Activated T-cell treated with anti-CD3 and anti-CD28 coated beads, Interleukin-2, amount 50 U/mL, for 24 hours (primary cell): ENCODE measurements around the gene LRMDA.

Experiments
- DNase-seq: peaks from one replicate; pipeline ENCODE4 v3.0.0-alpha.2; 2020
- H3K27ac Mint-ChIP-seq: 2 replicates; pipeline ENCODE4 v1.8.0; 2020; ENCODE audit warnings: mild to moderate bottlenecking, mixed read lengths
- H3K27me3 Mint-ChIP-seq: 2 replicates; pipeline ENCODE4 v1.8.0; 2020; ENCODE audit warnings: mixed read lengths
- H3K36me3 Mint-ChIP-seq: 2 replicates; pipeline ENCODE4 v1.8.0; 2020; ENCODE audit warnings: low read depth, mixed read lengths
- H3K4me1 Mint-ChIP-seq: 2 replicates; pipeline ENCODE4 v1.8.0; 2020; ENCODE audit warnings: low read depth, mixed read lengths
- H3K4me3 Mint-ChIP-seq: 2 replicates; pipeline ENCODE4 v1.8.0; 2020; ENCODE audit warnings: mild to moderate bottlenecking, moderate library complexity, mixed read lengths
- H3K9me3 Mint-ChIP-seq: 2 replicates; pipeline ENCODE4 v1.8.0; 2020; ENCODE audit warnings: mixed read lengths

The LRMDA gene

GRCh38 chr10:75778665-75779064 lies 347.2 kb downstream of the LRMDA start:
- H3K27ac Mint-ChIP-seq, result no peak overlapping the region
- H3K36me3 Mint-ChIP-seq, result no peaks in the 10 kb centered on the region
- H3K9me3 Mint-ChIP-seq, result no peaks in the 10 kb centered on the region
- DNase-seq, result no peak
- H3K27me3 Mint-ChIP-seq, result peaks cover 16% of the 10 kb centered on the region
- no peak overlapping the region for H3K4me3 Mint-ChIP-seq
- peaks cover 5% of the 10 kb centered on the region for H3K4me1 Mint-ChIP-seq

GRCh38 chr10:75779276-75779675 lies 347.9 kb downstream of the LRMDA start:
- Mint-ChIP-seq H3K27me3 (peaks cover 22% of the 10 kb centered on the region), H3K4me3 (no peak overlapping the region), H3K36me3 (no peaks in the 10 kb centered on the region), H3K4me1 (peaks cover 2% of the 10 kb centered on the region), H3K9me3 (no peaks in the 10 kb centered on the region), H3K27ac (no peak overlapping the region)
- no peak for DNase-seq

GRCh38 chr10:75782463-75783248 lies 351.2 kb downstream of the LRMDA start:
- Mint-ChIP-seq H3K4me3 (no peak overlapping the region), H3K36me3 (no peaks in the 10 kb centered on the region), H3K27ac (no peak overlapping the region), H3K4me1 (no peaks in the 10 kb centered on the region), H3K9me3 (no peaks in the 10 kb centered on the region), H3K27me3 (peaks cover 25% of the 10 kb centered on the region)
- DNase-seq, result no peak

- Mint-ChIP-seq H3K4me1 (no peaks in the 10 kb centered on the region), H3K9me3 (no peaks in the 10 kb centered on the region), H3K36me3 (no peaks in the 10 kb centered on the region), H3K27me3 (peaks cover 14% of the 10 kb centered on the region), H3K4me3 (no peak overlapping the region), H3K27ac (no peak overlapping the region)
- DNase-seq, result no peak
Measured at GRCh38 chr10:75788394-75789205, 357.2 kb downstream of the LRMDA start.

GRCh38 chr10:75793848-75794247 lies 362.4 kb downstream of the LRMDA start:
- no peak for DNase-seq
- Mint-ChIP-seq H3K9me3 (peaks cover 9% of the 10 kb centered on the region), H3K36me3 (no peaks in the 10 kb centered on the region), H3K4me1 (no peaks in the 10 kb centered on the region), H3K27ac (no peak overlapping the region), H3K4me3 (no peak overlapping the region), H3K27me3 (peaks cover 4% of the 10 kb centered on the region)

- Mint-ChIP-seq H3K36me3 (no peaks in the 10 kb centered on the region), H3K4me3 (no peak overlapping the region), H3K4me1 (no peaks in the 10 kb centered on the region), H3K27ac (no peak overlapping the region), H3K9me3 (peaks cover 6% of the 10 kb centered on the region), H3K27me3 (peaks cover 31% of the 10 kb centered on the region)
- DNase-seq, result no peak
Measured at GRCh38 chr10:75801121-75801520, 369.7 kb downstream of the LRMDA start.

GRCh38 chr10:75801661-75802060 lies 370.2 kb downstream of the LRMDA start:
- H3K27ac Mint-ChIP-seq, result no peak overlapping the region
- no peak for DNase-seq
- no peaks in the 10 kb centered on the region for H3K36me3 Mint-ChIP-seq
- H3K9me3 Mint-ChIP-seq, result peaks cover 6% of the 10 kb centered on the region
- H3K4me1 Mint-ChIP-seq, result no peaks in the 10 kb centered on the region
- H3K4me3 Mint-ChIP-seq, result no peak overlapping the region
- peaks cover 33% of the 10 kb centered on the region for H3K27me3 Mint-ChIP-seq

- H3K4me3 Mint-ChIP-seq, result no peak overlapping the region
- DNase-seq, result no peak
- H3K9me3 Mint-ChIP-seq, result no peaks in the 10 kb centered on the region
- H3K36me3 Mint-ChIP-seq, result no peaks in the 10 kb centered on the region
- no peak overlapping the region for H3K27ac Mint-ChIP-seq
- H3K4me1 Mint-ChIP-seq, result no peaks in the 10 kb centered on the region
- H3K27me3 Mint-ChIP-seq, result peaks cover 36% of the 10 kb centered on the region
Measured at GRCh38 chr10:75803121-75803520, 371.7 kb downstream of the LRMDA start.

GRCh38 chr10:75803816-75804552 lies 372.6 kb downstream of the LRMDA start:
- Mint-ChIP-seq H3K27me3 (peaks cover 37% of the 10 kb centered on the region), H3K4me3 (no peak overlapping the region), H3K36me3 (no peaks in the 10 kb centered on the region), H3K9me3 (no peaks in the 10 kb centered on the region), H3K27ac (no peak overlapping the region), H3K4me1 (no peaks in the 10 kb centered on the region)
- no peak for DNase-seq

- no peaks in the 10 kb centered on the region for H3K9me3 Mint-ChIP-seq
- H3K4me3 Mint-ChIP-seq, result no peak overlapping the region
- H3K36me3 Mint-ChIP-seq, result no peaks in the 10 kb centered on the region
- H3K27me3 Mint-ChIP-seq, result peaks cover 42% of the 10 kb centered on the region
- no peak for DNase-seq
- H3K27ac Mint-ChIP-seq, result no peak overlapping the region
- H3K4me1 Mint-ChIP-seq, result no peaks in the 10 kb centered on the region
Measured at GRCh38 chr10:75806186-75806585, 374.8 kb downstream of the LRMDA start.

- Mint-ChIP-seq H3K4me1 (no peaks in the 10 kb centered on the region), H3K9me3 (no peaks in the 10 kb centered on the region), H3K4me3 (no peak overlapping the region), H3K27ac (no peak overlapping the region), H3K27me3 (peaks cover 38% of the 10 kb centered on the region), H3K36me3 (no peaks in the 10 kb centered on the region)
- no peak for DNase-seq
Measured at GRCh38 chr10:75807456-75807855, 376.0 kb downstream of the LRMDA start.

GRCh38 chr10:75809003-75809402 lies 377.6 kb downstream of the LRMDA start:
- no peaks in the 10 kb centered on the region for H3K36me3 Mint-ChIP-seq
- no peaks in the 10 kb centered on the region for H3K4me1 Mint-ChIP-seq
- H3K4me3 Mint-ChIP-seq, result no peak overlapping the region
- H3K27ac Mint-ChIP-seq, result no peak overlapping the region
- H3K27me3 Mint-ChIP-seq, result peaks cover 39% of the 10 kb centered on the region
- no peaks in the 10 kb centered on the region for H3K9me3 Mint-ChIP-seq
- no peak for DNase-seq

GRCh38 chr10:75814014-75814413 lies 382.6 kb downstream of the LRMDA start:
- no peak overlapping the region for H3K27ac Mint-ChIP-seq
- H3K36me3 Mint-ChIP-seq, result no peaks in the 10 kb centered on the region
- peaks cover 39% of the 10 kb centered on the region for H3K27me3 Mint-ChIP-seq
- H3K9me3 Mint-ChIP-seq, result no peaks in the 10 kb centered on the region
- no peak for DNase-seq
- no peak overlapping the region for H3K4me3 Mint-ChIP-seq
- H3K4me1 Mint-ChIP-seq, result peaks cover 4% of the 10 kb centered on the region

- H3K4me1 Mint-ChIP-seq, result peaks cover 4% of the 10 kb centered on the region
- no peaks in the 10 kb centered on the region for H3K36me3 Mint-ChIP-seq
- H3K27me3 Mint-ChIP-seq, result peaks cover 44% of the 10 kb centered on the region
- no peak overlapping the region for H3K27ac Mint-ChIP-seq
- no peaks in the 10 kb centered on the region for H3K9me3 Mint-ChIP-seq
- DNase-seq, result no peak
- H3K4me3 Mint-ChIP-seq, result no peak overlapping the region
Measured at GRCh38 chr10:75815066-75815465, 383.6 kb downstream of the LRMDA start.
